ENCODE data around the gene TRMT6.

Gene TRMT6, protein sequence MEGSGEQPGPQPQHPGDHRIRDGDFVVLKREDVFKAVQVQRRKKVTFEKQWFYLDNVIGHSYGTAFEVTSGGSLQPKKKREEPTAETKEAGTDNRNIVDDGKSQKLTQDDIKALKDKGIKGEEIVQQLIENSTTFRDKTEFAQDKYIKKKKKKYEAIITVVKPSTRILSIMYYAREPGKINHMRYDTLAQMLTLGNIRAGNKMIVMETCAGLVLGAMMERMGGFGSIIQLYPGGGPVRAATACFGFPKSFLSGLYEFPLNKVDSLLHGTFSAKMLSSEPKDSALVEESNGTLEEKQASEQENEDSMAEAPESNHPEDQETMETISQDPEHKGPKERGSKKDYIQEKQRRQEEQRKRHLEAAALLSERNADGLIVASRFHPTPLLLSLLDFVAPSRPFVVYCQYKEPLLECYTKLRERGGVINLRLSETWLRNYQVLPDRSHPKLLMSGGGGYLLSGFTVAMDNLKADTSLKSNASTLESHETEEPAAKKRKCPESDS

DNA sequence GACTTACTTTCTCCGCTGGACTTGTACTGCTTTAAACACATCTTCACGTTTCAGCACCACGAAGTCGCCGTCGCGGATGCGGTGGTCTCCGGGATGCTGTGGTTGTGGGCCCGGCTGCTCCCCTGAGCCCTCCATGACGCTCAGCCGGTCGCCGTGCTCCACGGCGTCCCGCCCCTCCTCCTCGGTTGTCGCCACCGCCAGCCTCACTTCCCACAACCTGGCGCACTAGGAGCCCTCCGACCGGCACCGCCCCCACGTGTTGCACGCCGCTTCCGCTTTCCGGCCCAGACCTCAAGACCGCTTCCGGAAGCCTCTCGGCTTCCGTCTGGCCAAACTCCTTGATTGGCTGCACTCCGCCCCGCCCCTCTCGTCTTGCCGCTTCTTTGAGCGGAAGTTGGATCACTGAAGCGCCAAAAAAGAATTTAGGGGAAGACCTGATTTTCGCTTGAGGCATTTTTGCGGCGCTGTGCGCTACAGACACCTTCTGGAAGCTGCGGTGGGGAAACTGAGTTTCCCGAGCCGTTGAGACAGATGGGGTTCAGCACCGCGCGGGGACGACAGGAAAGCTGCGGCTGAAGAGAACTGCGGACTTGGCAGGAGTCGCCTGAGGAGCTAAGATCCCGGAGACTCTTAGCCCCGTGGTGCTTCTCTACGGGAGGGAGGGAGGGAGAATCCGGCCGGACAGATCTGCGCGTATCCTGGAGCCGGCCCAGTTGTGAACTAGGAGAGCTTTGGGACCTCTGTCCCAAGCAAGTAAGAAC lies at the start of gene TRMT6, which contains the start of gene MCM8:
Gene TRMT6, minus strand, starts transcription at position 263 of the 761 bp plus-strand sequence. Its CDS starts 128 bp downstream, at position 135.
Gene MCM8, plus strand, starts transcription at position 382 of the 761 bp plus-strand sequence. CDS start 1,364 bp downstream, outside the sequence.
- DNase-seq (ENCODE audit: low read depth in 1 of 2, low spot score in 1 of 2), result peak; percentile 88 to 95

DNA sequence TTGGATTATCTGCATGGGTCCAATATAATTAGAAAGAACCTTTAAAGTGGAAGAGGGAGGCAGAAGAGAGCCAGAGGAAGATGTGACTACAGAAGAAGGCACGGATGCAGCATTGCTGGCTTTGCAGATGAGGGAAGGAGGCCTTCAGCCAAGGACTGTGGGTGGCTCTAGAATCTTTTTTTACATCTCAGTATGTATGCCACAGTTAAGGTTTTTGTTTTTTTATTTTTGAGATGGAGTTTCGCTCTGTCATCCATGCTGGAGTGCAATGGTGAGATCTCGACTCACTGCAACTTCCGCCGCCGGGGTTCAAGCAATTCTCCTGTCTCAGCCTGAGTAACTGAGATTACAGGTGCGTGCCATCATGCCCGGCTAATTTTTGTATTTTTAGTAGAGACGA lies 49.5 kb upstream of the TRMT6 start:
- no peak for DNase-seq (ENCODE audit: low read depth in 1 of 2, low spot score in 1 of 2)

DNA sequence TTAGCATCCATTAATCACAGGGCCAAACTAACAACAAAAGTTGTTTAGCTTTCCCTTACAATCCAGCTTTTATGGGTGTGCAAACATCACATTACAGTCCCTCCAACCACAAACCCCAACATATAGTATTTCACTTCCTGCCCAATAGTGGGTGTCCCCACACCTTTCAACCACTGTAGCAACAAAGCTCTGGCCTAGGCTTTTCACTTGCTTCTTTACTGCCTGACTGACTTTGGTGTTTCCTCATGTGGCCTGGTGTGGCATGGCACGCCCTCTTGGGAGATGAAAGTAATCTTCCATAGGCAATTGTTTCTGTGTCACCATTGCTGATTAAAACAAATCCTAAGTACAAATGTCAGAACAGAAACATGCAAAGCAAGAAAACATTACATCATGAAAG lies 46.4 kb upstream of the TRMT6 start:
- DNase-seq (ENCODE audit: low read depth in 1 of 2, low spot score in 1 of 2), result peak; percentile 1 to 29

DNA sequence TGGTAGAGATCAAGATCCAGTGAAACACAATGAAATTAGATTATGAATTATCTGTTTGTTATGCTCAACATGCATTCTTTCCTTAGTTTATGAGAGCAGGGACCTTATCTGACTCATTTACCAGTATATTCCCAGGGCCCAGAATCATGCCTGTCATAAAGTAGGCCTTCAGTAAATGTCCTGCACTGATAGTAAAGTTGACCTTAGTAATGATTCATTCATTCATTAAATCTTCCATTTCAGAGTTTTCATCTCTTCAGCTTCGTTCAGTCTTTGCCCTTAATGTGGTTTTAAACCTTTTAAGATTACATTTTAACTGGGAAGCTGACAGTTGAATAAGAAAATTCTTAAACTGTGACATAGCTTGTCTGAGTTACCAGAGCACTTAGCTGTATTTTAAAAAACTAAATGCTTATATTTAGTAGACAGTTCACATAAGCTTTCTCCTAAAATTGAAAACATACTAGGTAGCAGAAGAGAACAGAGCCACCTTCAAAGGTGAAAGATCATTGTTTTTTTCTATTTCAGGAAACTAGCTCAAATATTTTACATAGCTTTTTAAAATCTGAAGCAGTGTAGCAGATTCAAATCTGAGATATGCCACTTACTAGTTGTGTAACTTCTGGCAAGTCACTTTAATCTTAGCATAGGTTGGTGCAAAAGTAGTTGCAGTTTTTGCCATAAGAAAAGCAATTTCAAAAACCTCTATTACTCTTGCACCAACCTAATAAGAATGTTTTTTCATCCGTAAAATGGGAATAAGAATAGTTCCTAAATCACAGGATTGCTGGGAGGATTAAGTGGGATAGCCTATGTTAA lies 41.5 kb upstream of the TRMT6 start:
- no peak for DNase-seq (ENCODE audit: low read depth in 1 of 2, low spot score in 1 of 2)

DNA sequence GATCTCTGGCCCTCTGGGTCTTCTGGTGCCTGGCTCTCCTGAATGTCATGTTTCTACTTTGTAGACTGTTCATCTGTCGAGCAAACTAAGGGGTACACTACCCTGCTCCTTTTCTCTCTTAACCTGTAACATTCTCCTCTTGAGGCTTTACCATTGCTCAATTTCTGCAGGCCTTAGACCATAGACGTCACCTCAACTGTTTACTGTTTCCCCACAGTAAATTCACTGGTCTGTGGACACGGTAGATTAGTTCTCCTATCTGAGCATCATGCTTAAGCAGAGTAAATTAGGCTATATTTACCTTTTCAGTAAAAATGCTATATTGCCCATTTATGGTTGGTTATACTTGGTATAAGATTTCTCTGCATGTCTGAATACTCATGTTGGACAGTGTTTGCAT lies 40.6 kb upstream of the TRMT6 start:
- no peak for DNase-seq (ENCODE audit: low read depth in 1 of 2, low spot score in 1 of 2)

DNA sequence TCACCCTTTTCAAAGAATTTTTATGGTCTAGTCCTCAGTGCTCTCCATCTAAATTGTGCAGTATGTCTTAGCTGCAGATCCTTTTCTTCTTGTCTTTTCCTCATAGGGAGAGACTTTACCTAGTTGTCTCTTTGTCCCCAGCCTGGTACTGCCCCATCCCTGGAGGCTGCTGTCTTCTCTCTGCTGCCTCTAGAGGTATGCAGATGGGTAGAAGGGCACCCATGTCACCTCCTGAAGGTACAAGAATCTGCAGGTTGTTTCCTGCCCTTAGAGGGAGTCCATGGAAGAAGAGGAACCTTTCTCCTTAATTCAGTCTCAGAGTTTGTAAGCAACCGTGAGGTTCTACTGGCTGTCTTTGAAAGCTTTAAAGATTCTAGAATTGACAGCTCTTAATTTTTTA lies 39.2 kb upstream of the TRMT6 start:
- no peak for DNase-seq (ENCODE audit: low read depth in 1 of 2, low spot score in 1 of 2)

DNA sequence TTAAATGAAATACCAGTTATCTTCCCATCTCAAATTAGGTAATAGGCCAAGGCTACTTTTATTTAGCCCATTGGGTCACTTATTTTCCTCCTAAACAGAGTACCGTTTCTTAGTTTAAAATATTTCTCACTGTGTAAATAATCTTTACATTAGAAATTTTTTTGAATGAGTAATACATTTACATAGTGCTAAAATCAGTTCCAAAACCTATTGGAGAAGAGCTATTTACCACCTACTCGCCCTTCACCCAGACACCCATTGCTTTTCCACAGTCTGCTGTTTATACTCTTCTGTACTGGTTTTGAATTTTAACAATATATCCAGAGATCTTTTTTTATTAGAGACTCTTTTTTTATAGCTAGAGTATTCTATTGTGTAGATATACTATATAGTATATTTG lies 37.0 kb upstream of the TRMT6 start:
- DNase-seq (ENCODE audit: low read depth in 1 of 2, low spot score in 1 of 2), result no peak

DNA sequence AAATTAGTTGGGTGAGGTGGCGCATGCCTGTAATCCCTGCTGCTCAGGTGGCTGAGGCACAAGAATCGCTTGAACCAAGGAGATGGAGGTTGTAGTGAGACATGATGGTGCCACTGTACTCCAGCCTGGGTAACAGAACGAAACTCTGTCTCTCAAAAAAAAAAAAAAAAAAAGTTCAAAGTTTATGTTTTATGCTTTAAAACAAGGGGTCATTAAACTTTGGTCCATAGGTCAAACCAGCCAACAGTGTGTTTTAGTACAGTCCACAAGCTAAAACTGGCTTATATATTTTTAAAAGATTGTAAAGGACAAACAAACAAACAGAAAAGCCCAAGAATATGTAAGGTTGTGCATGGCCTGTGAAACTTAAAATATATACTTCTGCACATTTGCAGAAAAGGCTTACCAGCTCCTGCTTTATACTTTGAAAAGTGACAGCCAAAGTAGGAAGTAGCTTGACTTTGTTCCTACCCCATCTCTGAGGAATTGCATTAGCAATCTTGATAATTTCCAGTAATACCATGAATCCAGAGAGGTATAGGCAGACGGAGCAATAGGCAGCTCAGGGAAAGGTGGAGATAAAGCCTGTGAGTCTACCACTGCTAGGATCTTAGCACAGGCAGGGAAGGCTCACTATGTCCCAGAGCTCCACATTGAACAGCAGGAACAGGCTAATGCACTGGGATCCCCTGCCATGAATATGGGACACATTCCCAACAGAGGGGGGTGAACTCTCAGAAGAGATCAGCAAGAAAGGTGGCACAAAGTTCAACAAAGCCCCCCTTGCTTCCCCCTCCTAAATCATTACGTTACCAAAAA lies 30.6 kb upstream of the TRMT6 start:
- DNase-seq (ENCODE audit: low read depth in 1 of 2, low spot score in 1 of 2), result no peak

DNA sequence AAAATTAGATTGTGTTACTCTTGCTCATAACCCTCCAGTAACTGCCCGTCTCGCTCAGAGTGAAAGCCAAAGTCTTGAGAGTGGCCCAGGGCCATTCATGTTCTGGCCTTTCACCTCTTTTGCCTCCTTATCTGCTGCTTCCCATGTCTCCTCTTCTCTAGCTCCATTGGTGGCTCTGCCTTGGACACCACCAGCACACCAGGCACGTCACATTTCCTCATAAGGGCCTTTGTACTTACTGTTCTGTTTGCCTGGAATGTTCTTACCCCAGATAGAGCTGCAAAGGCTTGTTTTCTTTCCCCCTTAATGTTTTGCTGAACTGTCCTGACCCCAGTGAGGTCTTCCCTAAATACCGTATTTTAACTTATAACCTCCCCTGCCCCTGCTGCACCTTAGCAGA lies 29.5 kb upstream of the TRMT6 start:
- no peak for DNase-seq (ENCODE audit: low read depth in 1 of 2, low spot score in 1 of 2)

DNA sequence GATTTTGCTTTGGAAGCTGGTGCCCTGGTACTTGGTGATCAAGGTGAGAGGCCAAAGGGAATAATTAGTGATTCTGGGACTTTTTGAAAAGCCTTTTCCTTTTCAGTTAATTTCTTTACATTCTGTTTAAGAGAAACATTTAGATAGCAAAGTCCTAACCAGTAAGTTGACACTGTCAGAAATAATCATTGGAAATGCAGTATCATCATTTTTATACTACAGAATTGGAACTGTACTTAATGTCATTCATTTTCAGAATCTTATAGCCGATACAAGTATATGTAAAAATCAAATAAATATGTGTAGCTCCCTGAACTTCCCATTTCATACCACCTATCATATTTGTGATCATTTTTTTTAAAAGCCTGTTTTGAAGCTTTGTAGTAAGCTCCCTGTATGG lies 27.6 kb upstream of the TRMT6 start:
- DNase-seq (ENCODE audit: low read depth in 1 of 2, low spot score in 1 of 2), result no peak

DNA sequence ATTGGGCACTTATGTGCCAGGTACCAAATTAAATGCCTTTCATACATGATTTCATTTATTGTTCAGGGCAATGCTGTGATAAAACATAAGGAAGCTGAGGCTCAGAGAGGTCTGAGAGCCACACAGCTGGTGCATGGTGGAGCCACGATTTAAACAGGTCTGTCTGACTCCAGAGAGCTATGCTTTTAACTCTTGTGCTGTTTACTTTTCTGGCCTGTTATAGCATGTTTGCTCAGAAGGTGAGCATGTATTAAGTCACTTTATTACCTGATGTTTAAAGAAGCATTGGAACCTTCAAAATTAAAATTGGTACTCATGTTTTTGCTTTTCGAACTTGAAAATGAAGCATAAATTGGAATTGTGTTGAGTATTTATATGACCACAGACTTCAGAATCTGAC lies 26.9 kb upstream of the TRMT6 start:
- no peak for DNase-seq (ENCODE audit: low read depth in 1 of 2, low spot score in 1 of 2)

DNA sequence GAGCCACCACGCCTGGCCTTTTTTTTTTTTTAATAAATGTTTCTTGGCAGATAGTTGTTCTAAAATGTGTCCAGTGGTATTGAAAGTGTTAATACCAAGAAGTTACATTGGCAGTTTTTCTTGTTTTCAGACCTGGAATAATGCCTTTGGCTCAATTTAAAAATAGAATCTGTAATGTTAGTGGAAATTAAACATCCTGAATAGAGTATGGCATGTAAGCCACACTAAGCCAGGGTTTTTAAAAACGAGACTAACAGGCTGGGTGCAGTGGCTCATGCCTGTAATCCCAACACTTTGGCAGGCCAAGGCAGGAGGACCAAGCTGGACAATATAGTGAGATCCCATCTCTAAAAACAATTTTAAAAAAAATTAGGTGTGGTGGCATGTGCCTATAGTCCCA lies 25.4 kb upstream of the TRMT6 start:
- DNase-seq (ENCODE audit: low read depth in 1 of 2, low spot score in 1 of 2), result no peak

DNA sequence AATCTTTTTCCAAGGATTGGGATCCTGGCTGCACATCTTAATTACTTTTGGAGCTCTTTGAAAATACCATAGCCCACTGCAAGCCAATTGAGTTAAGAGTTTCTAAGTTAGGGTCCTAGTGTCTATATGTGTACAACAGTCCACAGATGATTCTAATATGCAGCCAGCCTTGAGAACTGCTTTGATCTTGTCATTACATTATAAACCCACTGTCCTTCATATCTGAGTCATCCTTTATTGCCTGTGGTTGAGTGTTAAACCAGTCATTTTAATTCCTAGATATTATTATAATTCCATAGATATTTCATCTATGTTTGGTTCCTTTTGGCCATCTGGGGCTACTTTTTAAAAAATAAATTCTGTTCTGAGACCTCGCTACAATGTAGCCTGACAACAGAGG lies 24.2 kb upstream of the TRMT6 start:
- no peak for DNase-seq (ENCODE audit: low read depth in 1 of 2, low spot score in 1 of 2)

DNA sequence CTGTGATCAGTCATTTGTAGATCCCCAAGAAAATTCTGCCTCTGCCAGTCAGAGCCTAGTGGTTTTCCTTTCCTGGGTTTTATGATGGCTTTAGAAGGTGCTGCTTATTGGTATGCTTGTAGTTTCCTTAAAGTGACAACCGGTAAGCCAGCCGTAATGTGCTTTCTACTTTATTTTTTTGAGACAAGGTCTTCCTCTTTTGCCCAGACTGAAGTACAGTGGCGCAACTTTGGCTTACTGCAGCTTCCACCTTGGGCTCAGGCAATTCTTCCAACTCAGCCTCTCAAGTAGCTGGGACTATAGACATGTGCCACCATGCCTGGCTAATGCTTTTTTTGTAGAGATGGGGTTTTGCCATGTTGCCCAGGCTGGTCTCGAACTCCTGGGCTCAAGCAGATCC lies 23.6 kb upstream of the TRMT6 start:
- DNase-seq (ENCODE audit: low read depth in 1 of 2, low spot score in 1 of 2), result no peak

DNA sequence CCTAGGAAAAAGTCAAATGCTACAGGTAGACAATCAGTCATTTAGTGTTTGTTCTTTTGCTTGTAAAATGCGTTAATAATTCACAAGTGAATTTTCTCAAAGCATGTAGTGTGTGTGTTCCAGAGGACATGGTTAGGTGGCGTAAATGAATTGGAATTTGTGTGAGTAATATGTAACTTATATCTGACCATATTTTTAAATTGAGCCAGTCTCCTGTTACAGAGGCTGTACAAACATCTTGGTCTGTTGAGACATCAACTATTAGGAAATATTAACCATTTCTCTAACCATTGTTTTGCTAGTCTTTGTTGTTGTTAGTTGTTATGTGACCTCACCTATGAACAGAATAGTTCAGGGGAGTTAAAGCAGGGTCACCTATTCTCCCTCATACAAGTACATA lies 22.8 kb upstream of the TRMT6 start:
- DNase-seq (ENCODE audit: low read depth in 1 of 2, low spot score in 1 of 2), result no peak

DNA sequence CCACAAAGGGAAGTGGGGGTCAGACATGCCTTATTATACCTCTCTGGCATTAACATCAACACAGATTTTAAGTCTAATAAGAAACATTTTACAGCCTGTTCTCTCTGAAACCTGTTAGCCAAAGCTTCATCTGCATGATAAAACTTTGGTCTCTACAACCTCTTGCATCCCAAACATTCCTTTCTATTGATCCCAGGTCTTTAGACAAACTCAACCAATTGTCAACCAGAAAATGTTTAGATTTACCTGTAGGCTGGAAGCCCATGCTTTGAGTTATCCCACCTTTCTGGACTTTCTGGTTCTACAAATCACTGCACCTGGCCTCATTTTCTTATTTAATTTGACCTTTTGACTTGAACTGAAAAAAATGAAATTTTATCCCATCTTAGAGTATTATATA lies 20.9 kb upstream of the TRMT6 start:
- DNase-seq (ENCODE audit: low read depth in 1 of 2, low spot score in 1 of 2), result no peak

DNA sequence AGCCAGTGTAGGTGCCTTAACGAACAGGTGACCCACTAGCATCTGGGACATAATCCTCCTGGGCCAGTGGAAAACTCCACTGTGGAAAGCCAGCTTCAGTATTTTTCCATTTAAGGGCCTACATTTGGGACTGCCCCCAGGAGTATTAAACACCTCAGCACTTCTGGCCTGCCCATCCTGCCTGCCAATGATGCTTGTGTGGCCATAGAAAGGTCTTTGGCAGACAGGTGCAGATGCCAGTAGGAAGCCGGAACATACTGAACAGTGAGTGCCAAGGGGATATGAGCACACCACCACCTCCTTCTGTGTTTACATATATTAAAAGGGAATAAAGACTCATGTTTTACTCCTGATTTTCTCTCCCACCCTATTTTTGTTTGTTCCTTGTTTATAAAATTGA lies 20.0 kb upstream of the TRMT6 start:
- no peak for DNase-seq (ENCODE audit: low read depth in 1 of 2, low spot score in 1 of 2)

DNA sequence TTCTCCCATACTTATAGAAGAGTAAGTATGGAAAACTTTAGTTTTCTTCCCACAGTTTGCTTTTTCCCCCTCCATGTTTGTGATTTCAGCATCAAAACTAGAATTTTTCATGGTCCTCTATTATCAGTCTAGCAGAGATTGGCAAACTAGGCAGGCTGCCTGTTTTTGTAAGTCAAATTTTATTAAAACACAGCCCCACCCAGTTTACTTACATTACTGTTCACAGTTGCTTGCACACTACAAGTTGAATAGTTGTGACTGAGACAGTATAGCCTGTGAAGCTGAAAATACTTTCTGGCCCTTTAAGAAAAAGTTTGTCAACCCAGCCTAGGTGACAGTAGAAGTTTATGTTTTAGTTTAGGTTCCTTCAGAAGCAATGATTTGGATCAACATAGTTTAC lies 19.6 kb upstream of the TRMT6 start:
- DNase-seq (ENCODE audit: low read depth in 1 of 2, low spot score in 1 of 2), result no peak

DNA sequence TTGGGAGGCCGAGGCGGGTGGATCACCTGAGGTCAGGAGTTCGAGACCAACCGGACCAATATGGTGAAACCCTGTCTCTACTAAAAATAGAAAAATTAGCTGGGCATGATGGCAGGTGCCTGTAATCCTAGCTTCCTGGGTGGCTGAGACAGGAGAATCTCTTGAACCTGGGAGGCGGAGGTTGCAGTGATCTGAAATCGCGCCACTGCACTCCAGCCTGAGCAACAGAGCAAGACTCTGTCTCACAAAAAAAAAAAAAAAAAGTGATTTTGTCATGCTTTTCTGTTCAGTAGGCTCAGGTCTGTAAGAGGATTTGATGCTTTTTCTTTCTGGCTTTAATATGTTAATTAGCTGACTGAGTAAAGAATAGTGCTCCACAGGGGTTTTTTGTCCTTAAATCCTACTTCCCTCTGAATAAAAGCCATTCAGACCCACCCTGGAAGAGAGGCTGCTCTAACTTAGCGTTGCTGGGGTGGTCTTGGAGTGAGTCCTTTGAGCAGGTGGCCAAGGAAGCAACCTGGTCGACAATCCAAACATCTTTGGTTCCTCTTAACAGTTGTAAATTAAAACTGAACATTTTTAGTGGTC lies 19.1 kb upstream of the TRMT6 start:
- no peak for DNase-seq (ENCODE audit: low read depth in 1 of 2, low spot score in 1 of 2)

DNA sequence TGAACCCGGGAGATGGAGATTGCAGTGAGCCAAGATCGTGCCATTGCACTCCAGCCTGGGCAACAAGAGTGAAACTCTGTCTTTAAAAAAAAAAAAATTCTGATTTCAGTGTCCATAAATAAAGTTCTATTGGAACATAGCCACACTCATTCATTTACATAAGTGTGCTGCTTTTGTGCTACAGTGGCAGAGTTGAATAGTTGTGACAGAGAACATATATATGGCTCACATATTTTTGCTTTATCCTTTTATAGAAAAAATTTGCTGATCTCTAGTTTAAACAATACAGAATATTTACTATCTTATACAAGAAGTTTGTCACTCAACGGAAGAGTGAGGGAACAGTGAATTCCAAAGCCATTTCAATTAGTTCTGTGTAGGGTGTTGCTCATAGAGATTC lies 18.1 kb upstream of the TRMT6 start:
- DNase-seq (ENCODE audit: low read depth in 1 of 2, low spot score in 1 of 2), result no peak
